ENCODE results near the gene CYB5R4. TPM values are rescaled to one million over a fixed set of nuclear protein-coding genes. Genes with fewer than 3 reads are reported as not detected.
A peak's percentile ranks its signal among the peaks of the same experiment; 100 is the strongest.
"Not testable (repeated sequence)": the region's sequence is repeated elsewhere in the genome, so short reads cannot be mapped to it uniquely, and the experiment has no call there.

The CYB5R4 gene
- total and polyA plus RNA-seq, 2 experiments from 2014 or later = 5.2 to 14.5 TPM

DNA sequence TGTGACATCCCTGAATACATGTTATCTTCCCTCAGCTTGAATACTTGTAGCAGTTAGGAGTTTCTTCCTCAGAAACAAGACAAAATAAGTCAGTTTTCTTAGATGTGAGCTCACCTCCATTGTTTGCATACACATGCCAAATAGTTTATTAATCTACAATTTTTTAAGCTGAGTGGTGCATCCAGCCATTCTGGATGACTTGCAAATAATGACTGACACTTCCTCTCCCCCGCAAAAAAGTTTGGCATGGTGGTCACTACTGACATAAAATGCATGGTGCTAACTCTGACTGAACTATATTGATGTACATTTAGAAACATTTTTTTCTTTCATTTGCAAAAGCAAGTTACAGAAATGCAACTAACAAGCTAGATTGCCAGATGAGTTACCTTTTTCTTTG, 55.5 kb downstream of the CYB5R4 start:
- H3K27ac ChIP-seq = no peak overlapping the region
- H3K9me3 ChIP-seq (ENCODE audit: low read depth) = no peaks in the 10 kb centered on the region
- DNase-seq (ENCODE audit: low read depth in 1 of 2, low spot score in 1 of 2) = peak in 1 of 2 donors; percentile 2

DNA sequence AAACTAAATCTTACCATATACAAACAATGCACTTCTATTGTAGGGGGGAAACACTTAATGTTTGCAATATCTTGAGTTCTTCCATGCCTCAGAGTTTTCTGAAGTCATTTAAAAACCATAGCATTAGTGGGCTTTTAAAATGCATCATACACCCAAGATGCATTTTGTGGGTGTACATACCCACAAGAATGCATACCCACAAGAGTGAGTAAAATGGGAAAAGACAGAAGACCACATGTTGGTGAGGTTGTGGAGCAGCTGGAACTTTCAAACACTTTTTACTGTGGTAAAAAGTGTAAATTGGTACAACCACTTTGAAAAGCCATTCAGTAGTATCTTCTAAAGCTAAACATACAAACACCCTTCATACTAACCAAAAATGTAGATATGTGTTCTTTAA, 57.5 kb downstream of the CYB5R4 start:
- no peak for DNase-seq (ENCODE audit: low read depth in 1 of 2, low spot score in 1 of 2)
- H3K36me3 ChIP-seq = no peaks in the 10 kb centered on the region
- no peaks in the 10 kb centered on the region for H3K9me3 ChIP-seq (ENCODE audit: low read depth)
- no peak overlapping the region for H3K4me3 ChIP-seq
- H3K4me1 ChIP-seq (ENCODE audit: low read depth) = no peaks in the 10 kb centered on the region
- TF ChIP-seq, protein P1, sequence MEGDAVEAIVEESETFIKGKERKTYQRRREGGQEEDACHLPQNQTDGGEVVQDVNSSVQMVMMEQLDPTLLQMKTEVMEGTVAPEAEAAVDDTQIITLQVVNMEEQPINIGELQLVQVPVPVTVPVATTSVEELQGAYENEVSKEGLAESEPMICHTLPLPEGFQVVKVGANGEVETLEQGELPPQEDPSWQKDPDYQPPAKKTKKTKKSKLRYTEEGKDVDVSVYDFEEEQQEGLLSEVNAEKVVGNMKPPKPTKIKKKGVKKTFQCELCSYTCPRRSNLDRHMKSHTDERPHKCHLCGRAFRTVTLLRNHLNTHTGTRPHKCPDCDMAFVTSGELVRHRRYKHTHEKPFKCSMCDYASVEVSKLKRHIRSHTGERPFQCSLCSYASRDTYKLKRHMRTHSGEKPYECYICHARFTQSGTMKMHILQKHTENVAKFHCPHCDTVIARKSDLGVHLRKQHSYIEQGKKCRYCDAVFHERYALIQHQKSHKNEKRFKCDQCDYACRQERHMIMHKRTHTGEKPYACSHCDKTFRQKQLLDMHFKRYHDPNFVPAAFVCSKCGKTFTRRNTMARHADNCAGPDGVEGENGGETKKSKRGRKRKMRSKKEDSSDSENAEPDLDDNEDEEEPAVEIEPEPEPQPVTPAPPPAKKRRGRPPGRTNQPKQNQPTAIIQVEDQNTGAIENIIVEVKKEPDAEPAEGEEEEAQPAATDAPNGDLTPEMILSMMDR (IDR thresholded peaks at IDR 0.05; ENCODE audit: low read depth, low read length) = no peak
- H3K27ac ChIP-seq = no peak overlapping the region
- no peaks in the 10 kb centered on the region for H3K27me3 ChIP-seq

More for the DNA sequence above, 55.5 kb downstream of the CYB5R4 start:
- Histone ChIP-seq H3K27me3 (no peaks in the 10 kb centered on the region), H3K36me3 (no peaks in the 10 kb centered on the region), H3K4me1 (ENCODE audit: low read depth) (no peaks in the 10 kb centered on the region), H3K4me3 (no peak overlapping the region)
- TF ChIP-seq, protein P1 (IDR thresholded peaks at IDR 0.05; ENCODE audit: low read depth, low read length) = no peak

DNA sequence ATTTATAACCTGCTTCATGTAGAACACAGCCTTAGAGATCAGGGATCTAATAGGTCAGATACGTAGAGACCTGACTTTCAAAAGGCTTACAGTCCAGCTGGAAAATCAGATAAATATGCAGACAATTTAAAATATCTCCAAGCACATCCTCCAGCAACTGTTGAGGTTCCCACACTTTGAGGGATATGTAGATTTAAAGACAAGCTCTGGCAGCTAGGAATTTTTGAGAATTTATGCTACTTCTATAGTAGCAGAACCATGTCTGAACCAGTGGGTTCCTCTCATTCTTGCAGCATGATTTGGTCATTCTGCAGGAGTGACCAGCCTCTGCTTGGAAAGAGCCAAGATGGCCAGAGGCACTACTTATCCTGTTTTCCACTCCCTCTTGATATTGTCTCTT, 60.5 kb downstream of the CYB5R4 start:
- Histone ChIP-seq H3K27ac (no peak overlapping the region), H3K36me3 (no peaks in the 10 kb centered on the region), H3K4me1 (ENCODE audit: low read depth) (no peaks in the 10 kb centered on the region), H3K4me3 (no peak overlapping the region), H3K27me3 (no peaks in the 10 kb centered on the region), H3K9me3 (ENCODE audit: low read depth) (no peaks in the 10 kb centered on the region)
- TF ChIP-seq, protein P1 (IDR thresholded peaks at IDR 0.05; ENCODE audit: low read depth, low read length) = no peak
- DNase-seq (ENCODE audit: low read depth in 1 of 2, low spot score in 1 of 2) = no peak

DNA sequence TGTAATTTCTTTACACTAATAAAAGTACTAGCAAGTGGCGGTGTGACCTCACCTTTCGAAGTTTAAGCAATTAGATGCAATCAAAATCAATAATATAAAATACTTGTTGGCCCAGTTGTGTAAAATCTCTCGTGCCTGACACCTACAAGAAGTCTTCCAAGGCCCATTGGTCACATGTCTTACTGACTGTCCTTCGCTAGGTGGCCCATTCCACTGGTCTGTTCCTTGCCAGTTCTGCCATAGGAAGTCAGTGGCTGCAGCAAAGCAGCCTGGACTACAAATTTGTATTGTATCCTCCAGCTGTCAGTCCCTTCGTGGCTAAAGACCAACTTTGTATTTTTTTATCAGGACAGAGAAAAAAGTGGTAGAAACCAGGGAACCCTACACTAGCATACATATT, 61.8 kb downstream of the CYB5R4 start:
- H3K27ac ChIP-seq = no peak overlapping the region
- H3K36me3 ChIP-seq = no peaks in the 10 kb centered on the region
- H3K27me3 ChIP-seq = no peaks in the 10 kb centered on the region
- DNase-seq (ENCODE audit: low read depth in 1 of 2, low spot score in 1 of 2) = no peak
- H3K4me3 ChIP-seq = no peak overlapping the region
- H3K9me3 ChIP-seq (ENCODE audit: low read depth) = no peaks in the 10 kb centered on the region
- H3K4me1 ChIP-seq (ENCODE audit: low read depth) = no peaks in the 10 kb centered on the region
- TF ChIP-seq, protein P1 (IDR thresholded peaks at IDR 0.05; ENCODE audit: low read depth, low read length) = no peak

DNA sequence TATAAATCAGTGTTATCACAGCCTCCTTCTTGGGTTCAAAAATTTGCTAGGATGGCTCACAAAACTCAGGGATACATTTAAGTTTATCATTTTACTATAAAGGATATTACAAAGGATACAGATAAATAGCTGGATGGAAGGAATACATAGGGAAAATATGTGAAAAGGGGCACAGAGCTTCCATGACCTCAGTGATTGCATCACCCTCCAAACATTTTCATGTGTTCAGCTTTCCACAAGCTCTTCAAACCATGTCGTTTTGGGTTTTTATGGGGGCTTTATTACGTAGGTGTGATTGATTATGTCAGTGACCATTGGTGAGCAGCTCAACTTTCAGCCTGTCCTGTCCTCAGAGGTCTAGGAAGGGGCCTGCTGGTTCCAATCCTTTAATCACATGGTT, 68.0 kb downstream of the CYB5R4 start:
- Histone ChIP-seq H3K36me3 (no peaks in the 10 kb centered on the region), H3K27ac (no peak overlapping the region), H3K4me3 (no peak overlapping the region), H3K27me3 (no peaks in the 10 kb centered on the region), H3K4me1 (ENCODE audit: low read depth) (no peaks in the 10 kb centered on the region), H3K9me3 (ENCODE audit: low read depth) (no peaks in the 10 kb centered on the region)
- TF ChIP-seq, protein P1 (IDR thresholded peaks at IDR 0.05; ENCODE audit: low read depth, low read length) = no peak
- DNase-seq (ENCODE audit: low read depth in 1 of 2, low spot score in 1 of 2) = peak in 1 of 2 donors; percentile 2

DNA sequence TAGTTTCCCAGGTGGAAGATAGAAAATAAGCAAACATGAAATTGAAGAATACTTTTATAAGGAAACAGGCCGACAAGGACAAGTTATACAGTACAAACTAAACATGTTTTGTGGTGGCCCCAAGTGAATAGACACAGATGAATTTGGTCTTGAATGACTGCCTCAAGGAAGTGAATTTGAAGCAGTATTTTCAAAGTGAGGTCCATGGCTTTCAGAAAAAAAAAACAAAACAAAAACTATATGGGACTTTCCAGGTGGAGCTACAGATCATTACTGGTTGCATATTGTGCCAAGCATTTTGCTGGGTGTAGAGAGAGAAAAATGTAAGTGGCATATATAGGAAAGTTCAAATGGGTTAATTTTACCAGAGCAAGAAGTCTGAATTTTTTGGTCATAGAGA, 68.8 kb downstream of the CYB5R4 start:
- Histone ChIP-seq H3K4me1 (ENCODE audit: low read depth) (no peaks in the 10 kb centered on the region), H3K4me3 (no peak overlapping the region), H3K36me3 (no peaks in the 10 kb centered on the region), H3K27ac (no peak overlapping the region), H3K27me3 (no peaks in the 10 kb centered on the region), H3K9me3 (ENCODE audit: low read depth) (no peaks in the 10 kb centered on the region)
- TF ChIP-seq, protein P1 (IDR thresholded peaks at IDR 0.05; ENCODE audit: low read depth, low read length) = no peak
- DNase-seq (ENCODE audit: low read depth in 1 of 2, low spot score in 1 of 2) = no peak

DNA sequence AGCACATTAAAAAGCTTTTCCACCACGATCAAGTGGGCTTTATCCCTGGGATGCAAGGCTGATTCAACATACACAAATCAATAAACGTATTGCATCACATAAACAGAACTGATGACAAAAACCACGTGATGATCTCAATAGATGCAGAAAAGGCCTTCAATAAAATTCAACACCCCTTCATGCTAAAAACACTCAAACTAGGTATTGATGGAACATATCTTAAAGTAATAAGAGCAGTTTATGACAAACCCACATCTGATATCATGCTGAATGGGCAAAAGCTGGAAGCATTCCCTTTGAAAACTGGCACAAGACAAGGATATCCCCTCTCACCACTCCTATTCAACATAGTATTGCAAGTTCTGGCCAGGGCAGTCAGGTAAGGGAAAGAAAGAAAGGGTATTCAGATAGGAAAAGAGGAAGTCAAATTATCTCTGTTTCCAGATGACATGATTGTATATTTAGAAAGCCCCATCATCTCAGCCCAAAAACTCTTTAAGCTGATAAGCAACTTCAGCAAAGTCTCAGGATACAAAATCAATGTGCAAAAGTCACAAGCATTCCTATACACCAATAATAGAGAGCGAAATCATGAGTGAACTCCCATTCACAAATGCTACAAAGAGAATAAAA, 86.8 kb downstream of the CYB5R4 start:
- not testable (repeated sequence) for H3K9me3 ChIP-seq (ENCODE audit: low read depth); H3K4me3 ChIP-seq; H3K27me3 ChIP-seq; H3K36me3 ChIP-seq; H3K27ac ChIP-seq; DNase-seq (ENCODE audit: low read depth in 1 of 2, low spot score in 1 of 2); H3K4me1 ChIP-seq (ENCODE audit: low read depth)

DNA sequence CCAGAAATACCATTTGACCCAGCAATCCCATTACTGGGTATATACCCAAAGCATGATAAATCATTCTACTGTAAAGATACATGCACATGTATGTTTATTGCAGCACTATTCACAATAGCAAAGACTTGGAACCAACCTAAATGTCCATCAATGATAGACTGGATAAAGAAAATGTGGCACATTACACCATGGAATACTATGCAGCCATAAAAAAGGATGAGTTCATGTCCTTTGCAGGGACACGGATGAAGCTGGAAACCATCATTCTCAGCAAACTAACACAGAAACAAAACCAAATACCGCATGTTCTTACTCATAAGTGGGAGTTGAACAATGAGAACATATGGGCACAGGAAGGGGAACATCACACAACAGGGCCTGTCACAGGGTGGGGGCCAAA, 88.5 kb downstream of the CYB5R4 start:
- H3K36me3 ChIP-seq; DNase-seq (ENCODE audit: low read depth in 1 of 2, low spot score in 1 of 2); H3K4me3 ChIP-seq; H3K4me1 ChIP-seq (ENCODE audit: low read depth); H3K27me3 ChIP-seq; H3K27ac ChIP-seq; H3K9me3 ChIP-seq (ENCODE audit: low read depth): not testable (repeated sequence)

Data from cardiac muscle cell (in vitro differentiated cells and primary cell).